Keratinocyte (primary cell): ENCODE measurements around the gene PPP1R17. TPM values are rescaled to one million over a fixed set of nuclear protein-coding genes. Genes with fewer than 3 reads are reported as not detected.

Experiments
- DNase-seq: peaks from one replicate; pipeline ENCODE4 v3.0.0-alpha.2; 2011; ENCODE audit warnings: low read depth, missing footprints, low spot score
- FAIRE-seq: peaks from 2 replicates; lab custom pipeline; 2011; peaks lifted over from hg19 to GRCh38; lab: Jason Lieb, UNC
- H2AFZ ChIP-seq: 2 replicates; pipeline ENCODE4 v1.6.0; 2012; ENCODE audit warnings: low read length, control low read depth, inconsistent platforms; ENCODE audit not compliant: control insufficient read depth
- H3K27ac ChIP-seq: 2 replicates; pipeline ENCODE4 v1.5.1; 2011; ENCODE audit warnings: low read length; ENCODE audit not compliant: control insufficient read depth, insufficient read depth
- H3K27me3 ChIP-seq: 3 replicates; pipeline ENCODE4 v1.6.0; 2011; ENCODE audit warnings: low read length; ENCODE audit not compliant: control insufficient read depth, insufficient read depth; ENCODE audit errors: extremely low read depth
- H3K36me3 ChIP-seq, 2 experiments: 2 replicates in 1 of 2; 3 replicates in 1 of 2; pipeline ENCODE4 v1.5.1; 2011; ENCODE audit warnings: low read length in 2 of 2, mild to moderate bottlenecking in 1 of 2; ENCODE audit not compliant: control insufficient read depth in 2 of 2, insufficient read depth in 2 of 2; ENCODE audit errors: extremely low read depth in 1 of 2
- H3K4me1 ChIP-seq: 3 replicates; pipeline ENCODE4 v1.5.1; 2011; ENCODE audit warnings: low read length; ENCODE audit not compliant: control insufficient read depth, insufficient read depth; ENCODE audit errors: extremely low read depth
- H3K4me2 ChIP-seq: 3 replicates; pipeline ENCODE4 v1.6.0; 2011; ENCODE audit warnings: low read depth, low read length; ENCODE audit not compliant: control insufficient read depth, insufficient read depth; ENCODE audit errors: extremely low read depth
- H3K4me3 ChIP-seq, 3 experiments: fragments of 200-600 bp in 1 of 3; sonication (generic) in 1 of 3; 2 replicates in 2 of 3; 3 replicates in 1 of 3; pipeline ENCODE4 v1.5.1; 2011 to 2016; ENCODE audit warnings: low read length in 3 of 3, mild to moderate bottlenecking in 3 of 3, control low read depth in 2 of 3, inconsistent platforms in 1 of 3, low read depth in 1 of 3, mixed read lengths in 1 of 3, mixed run types in 1 of 3, moderate library complexity in 1 of 3; ENCODE audit not compliant: control insufficient read depth in 2 of 3, insufficient read depth in 2 of 3; ENCODE audit errors: extremely low read depth in 1 of 3
- H3K79me2 ChIP-seq: 2 replicates; pipeline ENCODE4 v1.6.0; 2012; ENCODE audit warnings: low read length; ENCODE audit not compliant: control insufficient read depth, insufficient read depth
- H3K9ac ChIP-seq: 3 replicates; pipeline ENCODE4 v1.6.0; 2011; ENCODE audit warnings: low read length; ENCODE audit not compliant: control insufficient read depth, insufficient read depth; ENCODE audit errors: extremely low read depth
- H3K9me1 ChIP-seq: 3 replicates; pipeline ENCODE4 v1.6.0; 2011; ENCODE audit warnings: low read length; ENCODE audit not compliant: control insufficient read depth, insufficient read depth; ENCODE audit errors: extremely low read depth
- H3K9me3 ChIP-seq: 2 replicates; pipeline ENCODE4 v1.5.1; 2012; ENCODE audit warnings: low read depth, low read length; ENCODE audit not compliant: control insufficient read depth
- H4K20me1 ChIP-seq: 3 replicates; pipeline ENCODE4 v1.6.0; 2011; ENCODE audit warnings: low read length; ENCODE audit not compliant: control insufficient read depth, insufficient read depth; ENCODE audit errors: extremely low read depth
- EZH2 ChIP-seq: IDR thresholded peaks from one replicate; pipeline ENCODE4 v1.6.1; 2012; ENCODE audit warnings: inconsistent platforms, mild to moderate bottlenecking, low read length, moderate library complexity
- dilution Hi-C: fragments of 300-500 bp; cut with MboI; formaldehyde crosslinking; loops from one replicate; pipeline ENCODE4 v1.7.0; 2020; ENCODE audit warnings: low sequenced_read_pairs; ENCODE audit not compliant: extremely low pct_ligation_motif_present
- polyA plus RNA-seq, 5 experiments: library from polyadenylated mRNA; depleted of rRNA in 3 of 5; stranded (reverse) in 3 of 5; stranded (forward) in 1 of 5; unstranded in 1 of 5; fragments of >200 nt; gene quantifications; 1 replicate in 1 of 5; 2 replicates in 3 of 5; 3 replicates in 1 of 5; pipeline versions ENCODE4 v1.2.1 to v1.2.3, GENCODE V29; 2011 to 2012; ENCODE audit warnings: missing spikeins in 2 of 5, low read depth in 1 of 5, low replicate concordance in 1 of 5
- TF ChIP-seq, protein P1 (sequence below), 3 experiments: IDR thresholded peaks in 1 of 3; conservative IDR thresholded peaks in 1 of 3; optimal IDR thresholded peaks in 1 of 3; 2 replicates in 2 of 3; 3 replicates in 1 of 3; pipeline versions ENCODE3 to v1.5.1; 2011; ENCODE audit warnings: low read length in 3 of 3, mild to moderate bottlenecking in 3 of 3, moderate library complexity in 2 of 3, control low read depth in 1 of 3, inconsistent platforms in 1 of 3; ENCODE audit not compliant: insufficient read depth in 2 of 3; ENCODE audit errors: extremely low read depth in 1 of 3

The PPP1R17 gene
- polyA plus RNA-seq, 1 donor (not counting 4 experiments of a cell fraction or from before 2014, with no cell fraction given): not detected

DNA sequence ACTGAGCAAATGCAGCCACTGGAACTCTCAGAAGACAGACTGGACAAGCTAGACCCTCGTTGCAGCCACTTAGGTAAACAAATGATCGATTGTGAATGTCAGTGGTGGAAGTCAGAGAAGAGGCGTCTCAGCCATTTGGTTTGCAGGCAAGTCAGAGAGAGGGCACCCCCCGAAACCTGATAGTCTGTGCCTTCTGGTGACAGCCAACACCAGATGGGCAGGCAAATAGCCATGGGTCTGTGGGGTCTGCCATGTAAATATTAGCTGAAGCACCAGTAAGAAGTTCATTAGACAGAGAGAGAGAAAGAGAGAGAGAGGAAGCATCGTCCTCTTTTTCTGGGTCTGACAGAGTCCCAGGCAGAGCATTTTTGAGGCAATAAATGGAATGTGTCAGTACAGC is 5.4 kb downstream of the PPP1R17 start:
- no peak for TF ChIP-seq EZH2
- TF ChIP-seq, protein P1, sequence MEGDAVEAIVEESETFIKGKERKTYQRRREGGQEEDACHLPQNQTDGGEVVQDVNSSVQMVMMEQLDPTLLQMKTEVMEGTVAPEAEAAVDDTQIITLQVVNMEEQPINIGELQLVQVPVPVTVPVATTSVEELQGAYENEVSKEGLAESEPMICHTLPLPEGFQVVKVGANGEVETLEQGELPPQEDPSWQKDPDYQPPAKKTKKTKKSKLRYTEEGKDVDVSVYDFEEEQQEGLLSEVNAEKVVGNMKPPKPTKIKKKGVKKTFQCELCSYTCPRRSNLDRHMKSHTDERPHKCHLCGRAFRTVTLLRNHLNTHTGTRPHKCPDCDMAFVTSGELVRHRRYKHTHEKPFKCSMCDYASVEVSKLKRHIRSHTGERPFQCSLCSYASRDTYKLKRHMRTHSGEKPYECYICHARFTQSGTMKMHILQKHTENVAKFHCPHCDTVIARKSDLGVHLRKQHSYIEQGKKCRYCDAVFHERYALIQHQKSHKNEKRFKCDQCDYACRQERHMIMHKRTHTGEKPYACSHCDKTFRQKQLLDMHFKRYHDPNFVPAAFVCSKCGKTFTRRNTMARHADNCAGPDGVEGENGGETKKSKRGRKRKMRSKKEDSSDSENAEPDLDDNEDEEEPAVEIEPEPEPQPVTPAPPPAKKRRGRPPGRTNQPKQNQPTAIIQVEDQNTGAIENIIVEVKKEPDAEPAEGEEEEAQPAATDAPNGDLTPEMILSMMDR (optimal IDR thresholded peaks at IDR 0.05 in 1 of 3, IDR thresholded peaks at IDR 0.05 in 1 of 3, conservative IDR thresholded peaks at IDR 0.05 in 1 of 3; ENCODE audit: extremely low read depth in 1 of 3, insufficient read depth in 2 of 3, low read length in 3 of 3): no peak
- H3K79me2 ChIP-seq: no peaks in the 10 kb centered on the region
- no peaks in the 10 kb centered on the region for H4K20me1 ChIP-seq
- no peak overlapping the region for H3K9ac ChIP-seq
- no peaks in the 10 kb centered on the region for H3K4me1 ChIP-seq
- FAIRE-seq (no peak), DNase-seq (no peak)
- no peak overlapping the region for H3K4me3 ChIP-seq
- H3K4me2 ChIP-seq: no peak overlapping the region
- H3K27ac ChIP-seq: no peak overlapping the region
- peaks cover 26% of the 10 kb centered on the region for H3K27me3 ChIP-seq
- dilution Hi-C loops: no loop called here
- no peaks in the 10 kb centered on the region for H3K9me1 ChIP-seq
- H2AFZ ChIP-seq: no peak overlapping the region
- H3K9me3 ChIP-seq: no peaks in the 10 kb centered on the region
- no peaks in the 10 kb centered on the region for H3K36me3 ChIP-seq

DNA sequence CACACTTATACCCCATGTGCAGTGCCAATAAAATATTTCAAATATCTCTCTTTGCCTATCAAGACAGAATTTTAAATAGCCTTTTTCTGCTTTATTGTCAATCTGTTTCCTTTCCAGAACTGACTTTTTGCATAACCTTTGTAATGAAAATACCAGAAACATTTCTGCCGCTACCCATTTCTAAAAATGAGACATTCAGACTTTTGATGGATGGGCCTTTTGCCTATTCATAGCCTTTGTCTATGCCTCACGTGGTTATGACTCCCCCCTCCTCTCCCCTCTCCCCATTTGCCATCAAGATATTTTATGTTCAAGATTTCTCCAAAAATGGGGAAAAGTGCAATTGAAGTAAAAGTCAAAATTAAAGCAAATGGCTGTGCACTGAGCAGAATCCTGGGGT is 5.9 kb downstream of the PPP1R17 start:
- Histone ChIP-seq H3K79me2 (no peaks in the 10 kb centered on the region), H3K9me3 (no peaks in the 10 kb centered on the region), H4K20me1 (no peaks in the 10 kb centered on the region), H3K9me1 (no peaks in the 10 kb centered on the region), H3K4me2 (no peak overlapping the region), H3K36me3 (no peaks in the 10 kb centered on the region), H3K4me3 (no peak overlapping the region), H2AFZ (no peak overlapping the region), H3K9ac (no peak overlapping the region), H3K4me1 (no peaks in the 10 kb centered on the region), H3K27ac (no peak overlapping the region), H3K27me3 (peaks cover 21% of the 10 kb centered on the region)
- dilution Hi-C loops: no loop called here
- FAIRE-seq (no peak), DNase-seq (no peak)
- TF ChIP-seq, protein P1 (optimal IDR thresholded peaks at IDR 0.05 in 1 of 3, IDR thresholded peaks at IDR 0.05 in 1 of 3, conservative IDR thresholded peaks at IDR 0.05 in 1 of 3; ENCODE audit: extremely low read depth in 1 of 3, insufficient read depth in 2 of 3, low read length in 3 of 3): no peak
- TF ChIP-seq EZH2: no peak
